GM21717 (cell line): ENCODE results near the gene LAPTM4A.
"Not testable (repeated sequence)": the region's sequence is repeated elsewhere in the genome, so short reads cannot be mapped to it uniquely, and the experiment has no call there.

ENCODE experiments used
- ATAC-seq: cut with Tn5 transposase; IDR thresholded peaks from one replicate; pipeline ENCODE4 v1.9.1; 2021; ENCODE audit warnings: mild to moderate bottlenecking, moderate library complexity; ENCODE audit not compliant: unreplicated experiment

LAPTM4A gene

GRCh38 chr2:20077411-20077940 is 26.0 kb upstream of the LAPTM4A start:
- ATAC-seq = no peak

DNA sequence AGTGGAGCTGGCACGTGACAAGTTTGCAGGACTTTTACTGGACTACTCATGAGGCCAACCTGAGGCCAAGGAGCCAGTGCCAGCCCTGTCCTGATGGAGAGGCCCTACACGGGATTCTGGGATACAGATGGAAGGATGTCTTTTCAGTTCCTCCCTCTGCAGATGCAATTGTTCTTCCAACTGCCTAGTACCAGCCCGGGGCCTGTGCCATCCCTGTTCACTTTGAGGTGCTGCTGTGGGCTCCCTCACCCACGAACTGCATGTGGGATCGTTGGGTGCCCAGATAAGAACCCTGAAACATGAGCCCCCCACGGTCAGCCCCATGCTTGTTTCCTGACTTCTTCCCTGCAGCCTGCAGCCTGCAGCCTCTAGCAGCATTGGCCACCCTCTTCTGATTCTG is 25.3 kb upstream of the LAPTM4A start:
- ATAC-seq = no peak

GRCh38 chr2:20074901-20075300 is 23.5 kb upstream of the LAPTM4A start:
- no peak for ATAC-seq

GRCh38 chr2:20074046-20074648 is 22.7 kb upstream of the LAPTM4A start:
- not testable (repeated sequence) for ATAC-seq

- ATAC-seq = no peak
Measured at GRCh38 chr2:20073460-20073859, 22.0 kb upstream of the LAPTM4A start.

- ATAC-seq = no peak
Measured at GRCh38 chr2:20072436-20073158, 21.2 kb upstream of the LAPTM4A start.

DNA sequence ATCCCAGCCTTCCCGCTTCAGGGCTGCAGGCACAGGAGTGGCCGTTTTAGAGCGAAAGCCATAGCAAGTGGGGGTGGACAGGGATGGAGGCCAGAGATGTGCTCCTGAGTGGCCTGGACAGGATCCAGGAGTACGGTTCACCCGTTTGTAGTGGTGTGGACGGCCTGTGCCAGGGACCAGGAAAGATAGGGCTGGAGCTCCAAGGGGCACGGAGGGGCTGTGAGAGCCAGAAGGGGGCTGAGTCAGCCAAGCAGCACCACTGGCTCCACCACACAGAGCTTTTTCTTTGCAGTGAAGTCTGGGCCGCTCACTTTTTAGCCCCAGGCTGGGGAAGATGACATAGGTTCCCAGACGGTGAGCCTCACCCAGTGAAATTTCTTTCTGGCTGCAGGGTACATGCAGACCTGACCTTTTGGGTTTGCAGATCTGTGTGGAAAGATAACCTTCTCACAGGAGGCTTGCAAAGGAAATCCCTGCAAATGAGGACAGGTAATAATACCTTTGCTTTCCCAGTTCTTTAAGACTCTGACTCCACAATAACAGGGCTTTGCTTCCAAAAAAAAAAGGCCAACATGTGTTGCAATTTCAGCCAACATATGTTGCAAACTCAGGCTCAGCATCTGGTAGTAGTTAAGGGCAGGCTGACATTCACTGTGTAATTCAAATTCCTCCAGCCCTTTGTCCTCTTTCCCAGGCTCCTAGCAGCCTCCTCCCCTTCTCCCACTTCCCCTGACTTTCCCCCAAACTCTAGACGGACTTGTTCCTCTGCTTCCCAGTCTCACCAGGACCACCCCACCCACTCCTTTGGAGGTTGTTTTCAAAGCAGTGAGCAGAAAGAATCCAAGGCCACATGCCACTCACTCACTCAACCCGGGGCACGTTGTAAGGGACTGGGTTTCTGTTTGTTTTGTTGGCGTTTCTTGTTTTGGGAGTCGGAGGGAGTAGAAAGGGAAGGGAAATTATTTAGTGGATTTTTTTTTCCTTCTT is 20.3 kb upstream of the LAPTM4A start:
- ATAC-seq = no peak

DNA sequence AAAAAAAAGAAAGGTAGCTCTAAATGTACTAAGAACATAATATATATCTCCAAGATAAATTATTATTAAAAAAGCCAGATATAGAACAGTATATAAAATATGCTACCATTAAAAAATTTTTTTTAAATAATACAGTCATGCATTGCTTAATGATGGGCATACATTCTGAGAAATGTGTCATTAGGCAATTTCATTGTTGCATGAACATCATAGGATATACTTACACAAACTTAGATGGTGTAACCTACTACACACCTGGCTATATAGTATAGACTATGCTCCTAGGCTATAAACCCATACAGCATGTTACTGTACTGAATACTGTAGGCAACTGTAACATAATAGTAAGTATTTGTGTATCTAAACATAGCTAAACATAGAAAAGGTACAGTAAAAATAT is 18.3 kb upstream of the LAPTM4A start:
- ATAC-seq = no peak

- no peak for ATAC-seq
Measured at GRCh38 chr2:20067992-20068584, 16.7 kb upstream of the LAPTM4A start.

DNA sequence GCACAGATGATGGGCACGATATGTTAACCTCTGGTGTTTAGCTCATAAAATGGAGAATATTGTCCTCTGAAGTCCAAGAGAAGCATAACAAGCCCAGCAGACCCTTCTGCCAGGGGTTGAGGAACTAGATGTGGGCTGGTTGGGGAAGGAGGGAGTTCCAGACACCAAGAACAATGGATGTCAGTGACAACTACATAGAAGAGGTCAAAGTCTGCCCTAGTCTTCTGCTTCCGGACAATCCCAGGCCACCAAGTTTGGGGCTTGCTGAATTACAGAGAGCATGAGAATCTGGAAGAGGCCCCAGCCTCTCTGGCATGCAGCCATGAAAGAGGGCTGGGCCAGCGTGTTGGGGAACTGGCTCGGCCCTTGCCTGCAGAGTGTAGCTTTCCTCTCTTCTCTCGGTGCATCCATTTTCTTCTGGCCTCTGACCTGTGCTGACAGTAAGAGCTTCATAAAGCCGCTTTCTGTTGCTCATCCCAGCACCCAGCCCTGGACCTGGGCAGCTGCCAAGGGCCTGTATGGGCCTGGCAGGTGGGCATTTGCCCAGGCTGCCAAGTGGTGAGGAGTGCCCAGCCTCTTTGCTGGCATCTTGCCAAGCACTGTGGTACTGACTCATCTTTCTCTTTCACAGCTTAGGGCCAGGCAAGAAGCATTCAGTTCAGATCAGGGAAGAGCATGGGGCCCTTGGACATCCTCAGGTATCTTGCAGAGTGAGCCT is 14.6 kb upstream of the LAPTM4A start:
- no peak for ATAC-seq

GRCh38 chr2:20064841-20065240 is 13.4 kb upstream of the LAPTM4A start:
- ATAC-seq = no peak

GRCh38 chr2:20064421-20064820 is 13.0 kb upstream of the LAPTM4A start:
- ATAC-seq = no peak

DNA sequence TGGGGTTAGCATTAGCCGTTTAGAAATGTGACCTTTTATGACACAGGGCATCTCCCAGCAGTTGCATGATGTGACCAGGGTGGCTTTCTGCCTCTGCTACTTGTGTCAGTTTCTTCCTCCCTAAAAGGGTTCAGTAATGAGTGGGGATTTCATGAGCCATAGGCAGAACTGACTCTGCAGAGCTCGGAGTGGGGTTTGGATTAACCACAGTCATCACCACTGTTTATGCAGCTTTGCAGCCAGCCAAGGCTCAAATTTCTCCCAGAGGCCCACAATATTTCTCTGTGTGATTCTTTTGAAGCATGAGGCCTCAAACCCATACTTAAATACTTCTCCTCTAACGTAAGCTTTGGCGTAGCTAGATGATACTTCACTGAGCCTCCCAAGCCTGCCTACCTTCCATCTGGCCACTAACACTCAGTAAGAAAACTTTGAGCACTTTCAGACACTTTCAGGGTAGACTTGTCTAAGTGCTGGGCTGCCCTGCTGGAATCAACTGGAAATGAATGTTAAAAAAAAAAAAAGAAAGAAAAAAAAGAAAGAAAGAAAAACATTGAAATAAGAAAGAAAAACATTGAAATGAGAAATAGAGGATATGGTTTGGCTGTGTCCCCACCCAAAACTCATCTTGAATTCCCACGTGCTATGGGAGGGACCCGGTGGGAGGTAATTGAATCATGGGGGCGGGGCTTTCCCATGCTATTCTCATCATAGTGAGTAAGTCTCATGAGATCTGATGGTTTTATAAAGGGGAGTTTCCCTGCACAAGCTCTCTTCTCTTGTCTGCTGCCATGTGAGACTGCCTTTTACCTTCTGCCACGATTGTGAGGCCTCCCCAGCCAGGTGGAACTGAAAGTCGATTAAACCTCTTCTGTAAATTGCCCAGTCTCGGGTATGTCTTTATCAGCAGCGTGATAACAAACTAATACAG is 11.5 kb upstream of the LAPTM4A start:
- no peak for ATAC-seq

DNA sequence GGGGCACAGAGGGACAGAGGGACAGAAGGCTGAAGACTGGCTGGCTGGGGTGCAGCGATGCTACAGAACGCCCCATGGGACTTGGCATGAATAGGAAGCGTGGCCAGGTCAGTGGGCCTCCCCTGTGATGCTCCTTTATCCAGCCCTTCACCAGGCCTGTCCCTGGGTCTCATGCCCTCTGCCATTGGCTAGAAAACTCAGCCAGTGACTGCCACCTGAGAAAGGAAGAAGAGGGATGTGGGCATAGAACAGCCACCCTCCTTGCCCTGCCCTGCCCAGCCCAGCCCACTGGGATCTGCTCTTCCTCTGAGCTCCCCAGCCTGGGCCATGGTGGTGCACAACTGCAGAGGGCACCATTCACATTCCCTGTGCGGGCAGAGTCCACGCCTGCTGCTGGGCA is 10.5 kb upstream of the LAPTM4A start:
- no peak for ATAC-seq

DNA sequence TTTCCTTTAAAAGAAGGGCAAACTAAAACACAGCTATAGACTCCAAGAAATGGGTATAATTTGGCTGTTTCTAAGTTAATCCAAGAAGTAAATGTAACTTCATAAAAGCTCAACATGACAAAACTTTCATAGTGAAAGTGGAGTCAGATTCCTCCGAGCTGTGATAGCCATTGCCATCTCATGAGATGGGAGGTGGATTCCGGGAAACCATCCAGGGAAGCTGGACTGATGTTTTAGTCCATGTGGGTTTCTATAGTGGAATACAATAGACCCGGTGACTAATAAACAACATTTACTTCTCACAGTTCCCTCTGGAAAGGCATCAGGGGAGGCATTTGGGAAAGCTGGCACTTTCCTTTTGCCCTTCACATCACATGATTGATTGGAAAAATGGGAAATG is 10.0 kb upstream of the LAPTM4A start:
- ATAC-seq = no peak

DNA sequence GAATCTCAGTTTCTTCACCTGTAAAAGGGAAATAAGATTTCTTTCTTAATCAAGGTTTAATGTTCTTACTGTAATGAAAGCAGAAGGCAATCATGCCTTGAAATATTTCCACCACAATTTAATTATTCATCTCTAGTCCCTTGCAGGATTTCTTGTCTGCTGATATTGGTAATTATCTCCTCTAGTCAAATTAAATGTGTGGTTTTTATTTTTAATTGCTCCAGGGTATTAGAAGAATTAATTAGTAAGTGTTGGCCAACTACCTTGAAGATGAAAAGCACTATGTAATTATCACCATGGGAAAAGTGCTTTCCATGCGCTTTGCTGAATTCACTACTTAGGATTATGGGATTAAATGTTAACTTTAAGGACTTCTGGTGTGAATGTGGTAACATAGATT is 8.7 kb upstream of the LAPTM4A start:
- no peak for ATAC-seq

DNA sequence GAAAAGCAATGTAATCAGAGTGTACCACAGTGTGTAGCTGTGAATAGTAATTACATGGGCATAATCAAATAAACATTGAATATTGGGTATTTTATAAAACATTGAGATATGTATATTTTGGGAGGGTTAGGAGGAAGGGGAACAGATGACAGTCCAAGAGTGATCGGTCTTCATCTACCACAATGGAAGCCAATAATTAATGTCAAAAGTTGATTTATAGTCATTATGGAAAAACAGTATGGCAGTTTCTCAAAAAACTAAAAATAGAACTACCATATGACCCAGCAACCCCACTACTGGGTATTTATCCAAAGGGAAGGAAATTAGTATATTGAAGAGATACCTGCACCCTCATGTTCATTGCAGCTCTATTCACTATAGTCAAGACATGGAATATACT is 5.8 kb upstream of the LAPTM4A start:
- ATAC-seq = no peak

DNA sequence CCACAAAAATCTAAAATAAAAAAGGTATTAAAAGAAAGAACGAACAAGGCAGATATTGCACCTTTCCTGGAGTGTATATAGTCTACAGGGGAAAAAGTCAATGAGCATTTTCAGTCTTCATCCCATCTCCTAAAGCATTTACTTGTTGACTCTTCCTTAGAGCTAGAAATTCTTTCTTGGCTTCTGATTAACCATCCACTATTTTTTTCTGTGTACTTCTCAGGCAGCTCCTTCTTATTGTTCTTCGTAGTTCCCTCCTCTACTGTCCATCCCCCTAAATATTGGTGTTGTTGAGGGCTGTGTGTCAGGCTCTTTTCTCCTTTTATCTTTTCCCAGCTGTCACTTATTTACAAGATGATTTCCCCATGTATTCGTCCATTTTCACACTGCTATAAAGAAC is 3.5 kb upstream of the LAPTM4A start:
- ATAC-seq = no peak

GRCh38 chr2:20054119-20054518 is 2.7 kb upstream of the LAPTM4A start:
- no peak for ATAC-seq
